Gastrocnemius medialis (tissue), 4 donors: ENCODE data around the gene GEMIN7.

Experiments used
- CTCF ChIP-seq, 5 experiments: fragments of 450-650 bp in 3 of 5; fragments of 200-600 bp in 2 of 5; sonication (generic) in 2 of 5; IDR thresholded peaks in 4 of 5; conservative IDR thresholded peaks in 1 of 5; 1 replicate in 4 of 5; 2 replicates in 1 of 5; pipeline ENCODE4 v1.5.1; 2016 to 2019; ENCODE audit warnings: antibody characterized with exemption in 5 of 5, mild to moderate bottlenecking in 3 of 5, moderate library complexity in 3 of 5
- POLR2A ChIP-seq, 2 donors: fragments of 450-650 bp; IDR thresholded peaks; one replicate each; pipeline ENCODE4 v1.6.1; 2017; ENCODE audit warnings: antibody characterized with exemption in 2 of 2, mild to moderate bottlenecking in 2 of 2, moderate library complexity in 2 of 2

GRCh38 chr19:45125360-45125759 is 46.3 kb downstream of the GEMIN7 start:
- TF ChIP-seq CTCF (IDR thresholded peaks at IDR 0.05 in 4 of 5, conservative IDR thresholded peaks at IDR 0.05 in 1 of 5) (no peak), POLR2A (IDR thresholded peaks at IDR 0.05) (no peak)
